Skeletal muscle tissue (tissue), 4 donors: ENCODE results near the gene ZBTB7B. TPM values are rescaled to one million over a fixed set of nuclear protein-coding genes. Genes with fewer than 3 reads are reported as not detected.
"Not testable (repeated sequence)": the region's sequence is repeated elsewhere in the genome, so short reads cannot be mapped to it uniquely, and the experiment has no call there.

Source experiments
- H3K27ac ChIP-seq: one replicate; pipeline ENCODE4 v1.7.0; 2013; ENCODE audit warnings: mild to moderate bottlenecking, low read depth, low read length, inconsistent platforms
- H3K27me3 ChIP-seq, 3 donors: one replicate each; pipeline ENCODE4 v1.7.0; 2013; ENCODE audit warnings: low read length in 3 of 3; ENCODE audit not compliant: control insufficient read depth in 3 of 3, insufficient read depth in 3 of 3
- H3K36me3 ChIP-seq, 3 donors: one replicate each; pipeline ENCODE4 v1.7.0; 2013; ENCODE audit warnings: low read length in 3 of 3; ENCODE audit not compliant: control insufficient read depth in 3 of 3, insufficient read depth in 3 of 3
- H3K4me1 ChIP-seq, 3 donors: one replicate each; pipeline ENCODE4 v1.7.0; 2013; ENCODE audit warnings: low read length in 3 of 3, mild to moderate bottlenecking in 3 of 3; ENCODE audit not compliant: control insufficient read depth in 3 of 3, insufficient read depth in 3 of 3
- H3K4me3 ChIP-seq, 3 donors: one replicate each; pipeline ENCODE4 v1.7.0; 2013; ENCODE audit warnings: low read length in 3 of 3
- H3K9ac ChIP-seq, 3 donors: one replicate each; pipeline ENCODE4 v1.7.0; 2013; ENCODE audit warnings: low read length in 3 of 3, mild to moderate bottlenecking in 3 of 3, moderate library complexity in 2 of 3, low read depth in 1 of 3
- H3K9me3 ChIP-seq, 3 donors: one replicate each; pipeline ENCODE4 v1.7.0; 2013; ENCODE audit warnings: low read length in 3 of 3; ENCODE audit not compliant: control insufficient read depth in 3 of 3
- total RNA-seq: library from RNA; depleted of rRNA; stranded (reverse); fragments of >200 nt; gene quantifications from one replicate; pipeline ENCODE4 v1.2.3, GENCODE V29; 2014
- donor health status: Osteomylitis.

ZBTB7B gene
- total RNA-seq, 1 donor from 2014 or later: 7.8 TPM

DNA sequence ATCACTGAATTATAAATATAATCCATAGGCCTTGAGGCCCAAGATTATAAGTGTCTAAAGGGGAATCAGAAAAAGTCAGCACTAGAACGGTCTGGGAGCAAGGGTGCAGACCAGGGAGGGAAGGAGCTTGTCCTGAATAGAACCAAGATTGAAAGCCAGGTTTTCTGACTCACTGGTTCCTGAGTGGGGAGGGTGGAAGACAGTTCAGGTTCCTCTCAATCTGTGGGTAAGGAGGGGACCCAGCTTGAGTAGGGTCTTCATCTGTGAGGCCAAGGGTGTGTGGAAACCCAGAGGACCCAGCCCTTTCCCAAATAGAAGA, 8.4 kb upstream of the ZBTB7B start:
- H3K36me3 ChIP-seq: peaks cover 11 to 17% (median 12%) of the 10 kb centered on the region in 3 donors
- no peak overlapping the region for H3K27ac ChIP-seq
- H3K4me3 ChIP-seq: no peak overlapping the region
- H3K27me3 ChIP-seq: no peaks in the 10 kb centered on the region
- H3K4me1 ChIP-seq: peaks cover 4 to 6% (median 5%) of the 10 kb centered on the region in 3 donors
- H3K9me3 ChIP-seq: no peaks in the 10 kb centered on the region
- H3K9ac ChIP-seq: no peak overlapping the region

DNA sequence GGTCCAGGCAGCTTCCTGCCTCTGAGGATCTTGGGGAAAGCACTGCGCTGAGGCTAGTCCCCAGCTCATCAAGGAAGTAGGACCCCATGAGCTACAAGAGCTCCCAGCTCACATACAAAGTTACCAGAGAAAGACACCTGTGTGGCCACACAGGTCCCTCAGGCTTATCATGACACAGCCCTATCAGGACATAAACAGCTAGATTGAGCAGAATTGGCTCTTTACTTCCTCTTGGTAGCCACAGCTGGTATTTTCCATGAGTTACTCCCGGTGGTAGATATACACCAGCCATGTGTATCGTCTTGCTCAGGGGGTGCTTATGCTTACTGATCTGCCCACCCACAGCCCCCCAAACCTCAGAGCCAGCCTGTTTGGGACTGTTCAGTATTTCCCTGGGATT, 8.0 kb upstream of the ZBTB7B start:
- H3K27me3 ChIP-seq: no peaks in the 10 kb centered on the region
- peaks cover 8 to 14% (median 9%) of the 10 kb centered on the region in 3 donors for H3K36me3 ChIP-seq

DNA sequence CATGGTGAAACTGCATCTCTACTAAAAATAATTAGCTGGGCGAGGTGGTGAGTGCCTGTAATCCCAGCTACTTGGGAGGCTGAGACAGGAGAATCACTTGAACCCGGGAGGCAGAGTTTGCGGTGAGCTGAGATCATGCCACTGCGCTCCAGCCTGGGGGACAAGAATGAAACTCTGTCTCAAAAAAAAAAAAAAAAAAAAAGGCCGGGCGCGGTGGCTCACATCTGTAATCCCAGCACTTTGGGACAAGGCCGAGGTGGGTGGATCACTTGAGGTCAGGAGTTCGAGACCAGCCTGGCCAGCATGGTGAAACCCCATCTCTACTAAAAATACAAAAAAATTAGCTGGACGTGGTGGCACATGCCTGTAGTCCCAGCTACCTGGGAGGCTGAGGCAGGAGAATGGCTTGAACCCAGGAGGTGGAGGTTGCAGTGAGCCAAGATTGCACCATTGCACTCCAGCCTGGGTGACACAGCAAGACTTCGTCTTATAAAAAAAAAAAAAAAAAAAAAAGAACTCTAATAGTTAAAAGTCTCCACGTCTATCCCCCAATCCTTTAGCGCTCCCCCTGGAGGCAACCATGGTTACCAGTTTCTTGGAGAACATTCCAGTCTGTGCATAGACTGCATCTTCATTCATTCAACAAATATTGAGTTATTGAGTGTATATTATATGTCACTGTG, 7.2 kb upstream of the ZBTB7B start:
- not testable (repeated sequence) for H3K36me3 ChIP-seq, H3K27me3 ChIP-seq, H3K9me3 ChIP-seq, H3K27ac ChIP-seq, H3K4me3 ChIP-seq, H3K9ac ChIP-seq
- H3K4me1 ChIP-seq: peaks cover 7 to 14% (median 13%) of the 10 kb centered on the region in 3 donors

More for the DNA sequence above, 8.0 kb upstream of the ZBTB7B start:
- peaks cover 4 to 7% (median 5%) of the 10 kb centered on the region in 3 donors for H3K4me1 ChIP-seq
- H3K9me3 ChIP-seq: no peaks in the 10 kb centered on the region
- H3K27ac ChIP-seq: no peak overlapping the region
- H3K9ac ChIP-seq: no peak overlapping the region
- no peak overlapping the region for H3K4me3 ChIP-seq

DNA sequence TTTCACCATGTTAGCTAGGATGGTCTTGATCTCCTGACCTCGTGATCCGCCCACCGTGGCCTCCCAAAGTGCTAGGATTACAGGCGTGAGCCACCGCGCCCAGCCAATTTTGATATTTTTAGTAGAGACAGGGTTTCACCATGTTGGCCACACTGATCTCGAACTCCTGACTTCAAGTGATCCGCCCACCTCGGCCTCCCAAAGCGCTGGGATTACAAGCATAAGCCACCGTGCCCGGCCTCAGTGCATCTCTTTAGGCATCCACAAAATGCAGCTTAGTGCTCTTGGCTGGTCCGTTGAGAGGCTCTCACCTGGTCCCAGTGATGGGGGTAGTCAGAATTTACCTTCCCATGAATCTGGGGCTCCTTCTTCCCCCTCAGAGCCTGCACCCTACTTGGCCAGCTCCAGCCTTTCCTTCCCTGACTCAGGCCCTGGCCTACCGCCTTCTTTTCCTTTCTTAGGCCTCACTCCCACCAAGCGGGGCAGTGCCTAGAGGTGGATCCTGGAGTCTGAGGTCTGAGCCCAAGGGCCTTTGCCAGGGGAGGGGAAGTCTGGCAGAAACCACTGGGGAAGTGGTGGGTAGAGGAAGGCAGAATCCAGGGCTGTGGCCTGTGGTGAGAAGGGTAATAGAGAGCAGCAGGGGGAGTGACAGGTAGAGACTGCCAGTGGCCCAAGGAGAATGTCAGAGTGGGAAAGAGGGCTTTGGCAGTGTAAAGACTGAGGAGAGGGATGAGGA, 5.5 kb upstream of the ZBTB7B start:
- Histone ChIP-seq H3K27me3 (no peaks in the 10 kb centered on the region), H3K27ac (no peak overlapping the region), H3K4me1 (peaks cover 7 to 14% (median 13%) of the 10 kb centered on the region in 3 donors), H3K9me3 (no peaks in the 10 kb centered on the region), H3K4me3 (no peak overlapping the region), H3K9ac (peak overlapping the region in 1 of 3 donors; percentile 40), H3K36me3 (peaks cover 0 to 6% (median 0%) of the 10 kb centered on the region in 3 donors)

DNA sequence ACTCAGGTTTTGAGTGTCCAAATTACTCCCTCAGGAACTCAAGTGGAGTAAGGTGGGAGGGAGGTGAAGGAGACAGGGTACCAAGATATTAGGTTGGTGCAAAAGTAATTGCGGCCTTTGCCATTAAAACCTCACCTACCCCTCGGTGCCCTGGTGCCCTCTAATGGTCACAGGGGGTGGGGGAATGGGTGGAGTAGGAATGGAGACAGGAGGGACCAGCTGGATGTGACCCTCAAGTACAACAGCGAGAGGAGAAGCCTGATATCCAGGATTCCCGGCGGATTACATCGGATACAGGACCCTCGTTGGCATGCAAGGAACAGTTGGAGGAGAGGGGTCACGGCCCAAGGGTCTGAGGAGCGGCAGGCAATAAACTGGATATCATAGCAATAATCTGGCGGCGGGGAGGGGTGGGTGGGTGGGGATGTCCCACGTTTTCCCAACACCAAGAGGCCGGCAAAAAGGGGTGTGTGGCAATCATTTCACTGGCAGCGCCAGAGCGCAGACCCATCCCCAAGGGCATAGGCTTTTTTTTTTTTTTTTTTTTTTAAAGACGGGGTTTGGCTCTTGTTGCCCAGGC, 4.3 kb upstream of the ZBTB7B start:
- no peaks in the 10 kb centered on the region for H3K36me3 ChIP-seq
- H3K4me1 ChIP-seq: peaks cover 11 to 14% (median 13%) of the 10 kb centered on the region in 3 donors
- peak overlapping the region in 1 of 3 donors; percentile 9 for H3K9ac ChIP-seq
- no peak overlapping the region for H3K4me3 ChIP-seq
- H3K27ac ChIP-seq: no peak overlapping the region
- no peaks in the 10 kb centered on the region for H3K27me3 ChIP-seq
- H3K9me3 ChIP-seq: no peaks in the 10 kb centered on the region

DNA sequence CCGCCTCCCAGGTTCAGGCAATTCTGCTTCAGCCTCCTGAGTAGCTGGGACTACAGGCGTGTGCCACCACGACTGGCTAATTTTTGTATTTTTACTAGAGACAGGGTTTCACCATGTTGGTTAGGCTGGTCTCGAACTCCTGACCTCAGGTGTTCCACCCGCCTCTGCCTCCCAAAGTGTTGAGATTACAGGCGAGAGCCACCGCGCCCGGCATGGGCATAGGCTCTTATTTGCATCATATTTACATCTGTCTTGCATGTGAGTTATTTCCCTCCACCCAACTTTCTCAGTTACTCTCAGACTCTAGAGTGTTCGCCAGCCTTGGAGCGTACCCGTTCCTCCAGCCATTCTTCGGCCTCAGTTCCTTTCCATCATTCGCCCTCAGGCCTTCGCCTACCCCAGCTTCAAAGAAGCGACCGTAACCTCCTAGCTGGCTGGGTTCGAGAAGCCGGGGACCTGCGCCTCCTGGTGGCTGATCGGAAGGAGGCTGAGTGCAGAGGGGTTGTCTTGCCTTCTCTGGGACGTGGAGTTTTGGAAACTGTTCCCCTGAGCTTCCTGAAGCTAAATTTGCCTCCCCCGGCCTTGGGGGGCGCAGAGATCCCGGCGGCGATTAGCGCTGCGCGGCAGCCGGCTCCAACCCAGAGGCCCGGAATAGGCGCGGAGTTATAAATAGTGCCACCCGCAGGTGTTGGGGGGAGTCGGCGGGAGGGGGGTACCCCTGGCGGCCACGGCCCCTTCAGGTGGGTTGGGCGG, 3.6 kb upstream of the ZBTB7B start:
- Histone ChIP-seq H3K9me3 (no peaks in the 10 kb centered on the region), H3K27ac (peak overlapping the region; percentile 97), H3K9ac (peak overlapping the region; percentile 48 to 78 (median 70)), H3K36me3 (no peaks in the 10 kb centered on the region), H3K4me3 (peak overlapping the region; percentile 27 to 66 (median 65)), H3K4me1 (peaks cover 12 to 15% (median 14%) of the 10 kb centered on the region in 3 donors), H3K27me3 (no peaks in the 10 kb centered on the region)

DNA sequence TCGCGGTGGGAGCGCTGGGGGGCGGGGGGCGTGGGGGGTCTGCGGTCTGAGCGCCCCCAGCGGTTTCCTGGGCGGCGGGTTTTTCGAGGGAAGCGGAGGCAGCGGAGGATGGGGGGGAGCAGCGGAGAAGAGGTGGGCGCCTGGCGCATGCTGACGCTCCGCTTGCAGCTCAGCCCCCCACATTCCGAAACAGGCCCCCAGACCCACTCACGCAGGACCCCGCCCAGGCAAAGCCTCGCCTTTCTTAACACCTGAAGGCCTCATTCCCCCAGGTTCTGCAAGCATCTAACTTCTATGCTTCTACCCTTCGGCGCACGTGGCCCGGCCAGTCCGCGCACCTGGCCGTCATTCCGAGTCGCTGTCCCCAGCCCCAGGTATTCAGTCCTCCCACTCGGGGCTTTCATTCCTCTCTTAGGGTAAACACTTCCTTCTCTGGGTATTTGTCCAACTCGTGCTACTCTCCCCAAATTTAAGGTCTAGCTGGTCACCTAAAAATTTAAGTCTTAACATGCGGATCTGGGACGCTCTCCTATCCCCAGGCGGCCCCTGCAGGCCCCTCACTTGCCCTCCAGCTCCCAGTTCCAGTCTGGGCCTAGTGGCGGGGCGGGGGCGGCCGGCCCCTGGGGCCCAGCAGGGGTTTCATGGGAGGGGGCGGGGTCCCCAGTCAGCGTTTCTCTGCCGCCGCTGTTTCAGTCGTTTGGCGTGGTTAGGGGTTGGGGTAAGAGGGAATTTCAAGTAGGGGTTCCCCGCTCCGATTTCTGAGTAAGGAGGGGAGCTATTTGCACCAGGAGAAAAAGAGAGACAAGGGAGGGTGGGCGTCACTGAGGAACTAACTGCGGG, 2.8 kb upstream of the ZBTB7B start:
- H3K27ac ChIP-seq: peak overlapping the region; percentile 97
- H3K9me3 ChIP-seq: no peaks in the 10 kb centered on the region
- H3K27me3 ChIP-seq: no peaks in the 10 kb centered on the region
- H3K36me3 ChIP-seq: no peaks in the 10 kb centered on the region
- peak overlapping the region; percentile 83 to 87 (median 87) for H3K4me3 ChIP-seq
- H3K9ac ChIP-seq: peak overlapping the region; percentile 51 to 94 (median 77)
- peaks cover 20 to 23% (median 22%) of the 10 kb centered on the region in 3 donors for H3K4me1 ChIP-seq

DNA sequence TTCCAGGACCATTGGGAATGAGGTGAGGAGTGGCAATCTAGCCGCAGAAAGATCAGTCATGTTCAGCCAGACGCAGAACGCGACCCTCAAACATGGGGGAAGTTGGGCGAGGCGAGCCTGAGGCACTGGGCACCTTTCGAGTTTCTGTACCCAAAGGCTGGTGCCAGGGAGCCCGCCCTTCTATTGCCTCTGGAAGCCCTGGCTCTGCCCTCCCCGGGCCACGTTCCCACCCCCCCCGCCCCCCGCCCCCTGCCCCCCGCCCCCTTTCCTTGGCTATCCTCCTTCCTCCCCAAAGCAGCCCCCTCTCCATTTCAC, 2.2 kb upstream of the ZBTB7B start:
- Histone ChIP-seq H3K9me3 (no peaks in the 10 kb centered on the region), H3K4me3 (peak overlapping the region; percentile 83 to 87 (median 87)), H3K36me3 (no peaks in the 10 kb centered on the region), H3K27ac (peak overlapping the region; percentile 97), H3K27me3 (no peaks in the 10 kb centered on the region), H3K4me1 (peaks cover 25 to 28% (median 27%) of the 10 kb centered on the region in 3 donors), H3K9ac (peak overlapping the region; percentile 45 to 94 (median 88))

DNA sequence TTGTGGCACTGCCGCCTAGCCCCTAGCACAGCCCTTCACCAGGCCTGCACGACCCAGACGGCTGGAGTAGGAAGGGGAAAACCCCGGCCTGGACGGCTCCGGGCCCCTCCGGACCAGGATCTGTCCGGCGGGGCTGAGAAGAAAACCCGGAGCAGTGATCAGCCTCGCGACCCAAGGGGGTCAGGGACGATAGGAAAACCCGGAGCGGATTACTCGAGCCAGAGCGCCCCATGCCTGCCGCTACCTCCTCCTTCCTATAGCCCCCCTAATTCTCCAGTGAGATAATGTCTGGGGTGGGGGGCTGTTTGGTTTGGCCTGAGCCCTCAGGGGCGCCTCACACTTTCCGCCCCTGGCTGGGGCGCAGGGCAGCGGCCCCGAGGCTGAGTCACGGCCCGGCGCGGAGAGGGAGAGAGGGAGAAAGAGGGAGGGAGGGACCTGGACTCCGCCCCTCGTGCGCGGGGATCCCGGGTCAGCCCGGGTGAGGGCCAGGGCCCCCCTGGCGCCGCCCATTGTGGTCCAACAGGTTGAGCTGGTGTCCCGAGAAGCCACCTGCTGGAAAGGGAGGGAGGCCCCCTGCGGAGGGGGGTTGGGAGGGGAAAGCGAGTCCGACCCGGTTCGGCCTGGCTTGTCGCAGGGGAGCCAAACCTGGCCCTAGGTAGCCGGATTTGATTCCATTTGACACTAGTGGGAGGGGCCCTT, 1.7 kb upstream of the ZBTB7B start:
- Histone ChIP-seq H3K9me3 (no peaks in the 10 kb centered on the region), H3K27ac (peak overlapping the region; percentile 97), H3K36me3 (no peaks in the 10 kb centered on the region), H3K27me3 (no peaks in the 10 kb centered on the region), H3K4me3 (peak overlapping the region; percentile 83 to 87 (median 87)), H3K9ac (peak overlapping the region; percentile 88 to 94 (median 91)), H3K4me1 (peaks cover 30 to 33% (median 32%) of the 10 kb centered on the region in 3 donors)
